Fibroblast of lung (primary cell): ENCODE measurements around the gene JAZF1. TPM values are rescaled to one million over a fixed set of nuclear protein-coding genes. Genes with fewer than 3 reads are reported as not detected.

Experiments used
- DNase-seq, 2 donors: peaks; one replicate each; pipeline versions ENCODE4 v3.0.0 to v3.0.0-alpha.2; 2010; ENCODE audit warnings: low read depth in 2 of 2
- H2AFZ ChIP-seq: 2 replicates; pipeline ENCODE4 v1.5.1; 2012; ENCODE audit warnings: low read length, control low read depth, inconsistent platforms
- H3K27ac ChIP-seq: 2 replicates; pipeline ENCODE4 v1.5.1; 2011; ENCODE audit warnings: low read length, control low read depth; ENCODE audit not compliant: insufficient read depth
- H3K27me3 ChIP-seq: 2 replicates; pipeline ENCODE4 v1.5.1; 2011; ENCODE audit warnings: mild to moderate bottlenecking, low read length; ENCODE audit not compliant: control insufficient read depth, insufficient read depth
- H3K36me3 ChIP-seq: 2 replicates; pipeline ENCODE4 v1.5.1; 2011; ENCODE audit warnings: low read length; ENCODE audit not compliant: control insufficient read depth, insufficient read depth
- H3K4me1 ChIP-seq: 2 replicates; pipeline ENCODE4 v1.5.1; 2011; ENCODE audit warnings: low read length; ENCODE audit not compliant: control insufficient read depth, insufficient read depth; ENCODE audit errors: extremely low read depth
- H3K4me2 ChIP-seq: 2 replicates; pipeline ENCODE4 v1.5.1; 2011; ENCODE audit warnings: low read length, control low read depth; ENCODE audit not compliant: insufficient read depth; ENCODE audit errors: extremely low read depth
- H3K4me3 ChIP-seq, 4 experiments: fragments of 200-600 bp in 1 of 4; sonication (generic) in 1 of 4; replicated peaks in 1 of 4; 2 replicates each; pipeline ENCODE4 v1.5.1; 2011 to 2016; ENCODE audit warnings: low read length in 4 of 4, low read depth in 3 of 4, mild to moderate bottlenecking in 3 of 4, control low read depth in 2 of 4, inconsistent platforms in 1 of 4, mixed read lengths in 1 of 4; ENCODE audit not compliant: insufficient read depth in 1 of 4; ENCODE audit errors: control extremely low read depth in 1 of 4
- H3K79me2 ChIP-seq: 2 replicates; pipeline ENCODE4 v1.5.1; 2012; ENCODE audit warnings: mild to moderate bottlenecking, low read length, inconsistent platforms; ENCODE audit not compliant: control insufficient read depth, insufficient read depth
- H3K9ac ChIP-seq: 2 replicates; pipeline ENCODE4 v1.5.1; 2011; ENCODE audit warnings: mild to moderate bottlenecking, low read length, control low read depth; ENCODE audit not compliant: insufficient read depth
- H3K9me3 ChIP-seq: 2 replicates; pipeline ENCODE4 v1.5.1; 2012; ENCODE audit warnings: low read depth, low read length; ENCODE audit not compliant: control insufficient read depth, insufficient read depth
- H4K20me1 ChIP-seq: 2 replicates; pipeline ENCODE4 v1.5.1; 2011; ENCODE audit warnings: low read length; ENCODE audit not compliant: control insufficient read depth, insufficient read depth; ENCODE audit errors: extremely low read depth
- CTCF ChIP-seq, 2 donors: IDR thresholded peaks in 1 of 2; conservative IDR thresholded peaks in 1 of 2; 1 replicate in 1 of 2; 2 replicates in 1 of 2; pipeline ENCODE4 v1.5.1; 2011 to 2012; ENCODE audit warnings: low read length in 2 of 2, control low read depth in 1 of 2, inconsistent platforms in 1 of 2, low read depth in 1 of 2, mild to moderate bottlenecking in 1 of 2
- EZH2 ChIP-seq: IDR thresholded peaks from 2 replicates; pipeline ENCODE4 v1.5.1; 2012; ENCODE audit warnings: low read length, control low read depth, mild to moderate bottlenecking; ENCODE audit errors: missing control alignments
- polyA plus RNA-seq, 2 donors: library from polyadenylated mRNA; depleted of rRNA in 1 of 2; stranded (reverse) in 1 of 2; unstranded in 1 of 2; fragments of >200 nt; gene quantifications; 2 replicates each; pipeline ENCODE4 v1.2.1, GENCODE V29; 2011 to 2012; ENCODE audit warnings: missing spikeins in 1 of 2
- total RNA-seq: library from RNA; depleted of rRNA; stranded (reverse); fragments of >200 nt; gene quantifications from 2 replicates; pipeline ENCODE4 v1.2.1, GENCODE V29; 2014

JAZF1 gene
- total and polyA plus RNA-seq, 2 donors (not counting 1 experiment from before 2014, with no cell fraction given), result 9.1 to 9.3 TPM

- Histone ChIP-seq H3K27me3 (no peaks in the 10 kb centered on the region), H3K4me2 (no peak overlapping the region), H3K4me1 (no peaks in the 10 kb centered on the region), H3K4me3 (no peak overlapping the region), H3K9ac (no peak overlapping the region), H3K36me3 (peaks cover 2% of the 10 kb centered on the region), H3K27ac (no peak overlapping the region), H3K9me3 (no peaks in the 10 kb centered on the region), H2AFZ (no peak overlapping the region), H4K20me1 (no peaks in the 10 kb centered on the region), H3K79me2 (no peaks in the 10 kb centered on the region)
- DNase-seq, result no peak
- TF ChIP-seq CTCF (conservative IDR thresholded peaks at IDR 0.05 in 1 of 2, IDR thresholded peaks at IDR 0.05 in 1 of 2; ENCODE audit: low read depth in 1 of 2, low read length in 2 of 2) (no peak), EZH2 (no peak)
Measured at GRCh38 chr7:27842094-27842692, 338.4 kb downstream of the JAZF1 start.

GRCh38 chr7:27840760-27841364 lies 339.7 kb downstream of the JAZF1 start:
- TF ChIP-seq EZH2 (no peak), CTCF (conservative IDR thresholded peaks at IDR 0.05 in 1 of 2, IDR thresholded peaks at IDR 0.05 in 1 of 2; ENCODE audit: low read depth in 1 of 2, low read length in 2 of 2) (no peak)
- no peak overlapping the region for H3K4me2 ChIP-seq

GRCh38 chr7:27840313-27840712 lies 340.3 kb downstream of the JAZF1 start:
- no peak for TF ChIP-seq EZH2
- TF ChIP-seq CTCF (conservative IDR thresholded peaks at IDR 0.05 in 1 of 2, IDR thresholded peaks at IDR 0.05 in 1 of 2; ENCODE audit: low read depth in 1 of 2, low read length in 2 of 2), result no peak

More at GRCh38 chr7:27840760-27841364, 339.7 kb downstream of the JAZF1 start:
- Histone ChIP-seq H3K79me2 (no peaks in the 10 kb centered on the region), H3K4me1 (no peaks in the 10 kb centered on the region), H3K27me3 (no peaks in the 10 kb centered on the region), H3K27ac (no peak overlapping the region), H3K9ac (no peak overlapping the region), H3K4me3 (no peak overlapping the region), H2AFZ (no peak overlapping the region), H4K20me1 (no peaks in the 10 kb centered on the region), H3K9me3 (no peaks in the 10 kb centered on the region), H3K36me3 (peaks cover 2% of the 10 kb centered on the region)
- DNase-seq, result no peak

More at GRCh38 chr7:27840313-27840712, 340.3 kb downstream of the JAZF1 start:
- no peaks in the 10 kb centered on the region for H3K4me1 ChIP-seq
- H4K20me1 ChIP-seq, result no peaks in the 10 kb centered on the region
- peaks cover 2% of the 10 kb centered on the region for H3K36me3 ChIP-seq
- DNase-seq, result no peak
- H2AFZ ChIP-seq, result no peak overlapping the region
- no peaks in the 10 kb centered on the region for H3K9me3 ChIP-seq
- H3K9ac ChIP-seq, result no peak overlapping the region
- no peaks in the 10 kb centered on the region for H3K27me3 ChIP-seq
- H3K27ac ChIP-seq, result no peak overlapping the region
- no peak overlapping the region for H3K4me2 ChIP-seq
- no peaks in the 10 kb centered on the region for H3K79me2 ChIP-seq
- no peak overlapping the region for H3K4me3 ChIP-seq
